Chondrocyte (in vitro differentiated cells): ENCODE data around the gene ZNF554. TPM values are rescaled to one million over a fixed set of nuclear protein-coding genes. Genes with fewer than 3 reads are reported as not detected.
A peak's percentile ranks its signal among the peaks of the same experiment; 100 is the strongest.
"Not testable (repeated sequence)": the region's sequence is repeated elsewhere in the genome, so short reads cannot be mapped to it uniquely, and the experiment has no call there.

Source experiments
- DNase-seq: peaks from one replicate; pipeline ENCODE4 v3.0.0; 2021; ENCODE audit warnings: mixed read lengths, low spot score
- H3K27ac Mint-ChIP-seq: one replicate; pipeline ENCODE4 v1.8.0; 2021; ENCODE audit warnings: mild to moderate bottlenecking, moderate library complexity, mixed read lengths; ENCODE audit not compliant: unreplicated experiment
- H3K27me3 Mint-ChIP-seq: 2 replicates; pipeline ENCODE4 v1.8.0; 2021; ENCODE audit warnings: low read depth, mixed read lengths
- H3K36me3 Mint-ChIP-seq: 2 replicates; pipeline ENCODE4 v1.8.0; 2021; ENCODE audit warnings: low read depth, mixed read lengths
- H3K4me1 Mint-ChIP-seq: 2 replicates; pipeline ENCODE4 v1.8.0; 2021; ENCODE audit warnings: low read depth, mild to moderate bottlenecking, mixed read lengths
- H3K4me3 Mint-ChIP-seq: one replicate; pipeline ENCODE4 v1.8.0; 2021; ENCODE audit warnings: mild to moderate bottlenecking, moderate library complexity, mixed read lengths; ENCODE audit not compliant: unreplicated experiment
- H3K9me3 Mint-ChIP-seq: 2 replicates; pipeline ENCODE4 v1.8.0; 2021; ENCODE audit warnings: low read depth, mixed read lengths
- CTCF ChIP-seq: fragments of 200-600 bp; sonication (generic); IDR thresholded peaks from 2 replicates; pipeline ENCODE4 v1.5.0; 2021; ENCODE audit warnings: antibody characterized with exemption, mild to moderate bottlenecking, moderate library complexity
- total RNA-seq: library from RNA; stranded (reverse); gene quantifications from 3 replicates; pipeline ENCODE4 v1.2.1, GENCODE V29; 2021

The ZNF554 gene
- total RNA-seq, 1 donor from 2014 or later = 4.1 TPM

- Mint-ChIP-seq H3K36me3 (no peaks in the 10 kb centered on the region), H3K4me3 (no peak overlapping the region), H3K4me1 (no peaks in the 10 kb centered on the region), H3K9me3 (no peaks in the 10 kb centered on the region), H3K27ac (no peak overlapping the region), H3K27me3 (no peaks in the 10 kb centered on the region)
- DNase-seq = no peak
- no peak for TF ChIP-seq CTCF
These were observed 50.0 kb downstream of the ZNF554 start for GRCh38 chr19:2869618-2870017.

GRCh38 chr19:2872175-2872574 lies 52.5 kb downstream of the ZNF554 start:
- H3K9me3 Mint-ChIP-seq, H3K4me3 Mint-ChIP-seq: not testable (repeated sequence)
- peak; percentile 58 for TF ChIP-seq CTCF

GRCh38 chr19:2877398-2878331 lies 58.0 kb downstream of the ZNF554 start:
- H3K9me3 Mint-ChIP-seq = peaks cover 16% of the 10 kb centered on the region
- peaks cover 2% of the 10 kb centered on the region for H3K36me3 Mint-ChIP-seq
- no peak overlapping the region for H3K27ac Mint-ChIP-seq
- H3K4me1 Mint-ChIP-seq = no peaks in the 10 kb centered on the region
- H3K27me3 Mint-ChIP-seq = no peaks in the 10 kb centered on the region
- no peak for TF ChIP-seq CTCF
- no peak for DNase-seq
- H3K4me3 Mint-ChIP-seq = no peak overlapping the region

More at GRCh38 chr19:2872175-2872574, 52.5 kb downstream of the ZNF554 start:
- not testable (repeated sequence) for H3K27me3 Mint-ChIP-seq, DNase-seq, H3K4me1 Mint-ChIP-seq, H3K27ac Mint-ChIP-seq, H3K36me3 Mint-ChIP-seq

GRCh38 chr19:2883686-2884439 lies 64.2 kb downstream of the ZNF554 start:
- H3K27me3 Mint-ChIP-seq = peaks cover 4% of the 10 kb centered on the region

More at GRCh38 chr19:2883686-2884439, 64.2 kb downstream of the ZNF554 start:
- H3K4me3 Mint-ChIP-seq = no peak overlapping the region
- no peaks in the 10 kb centered on the region for H3K4me1 Mint-ChIP-seq
- H3K36me3 Mint-ChIP-seq = no peaks in the 10 kb centered on the region
- TF ChIP-seq CTCF = no peak
- H3K27ac Mint-ChIP-seq = no peak overlapping the region
- DNase-seq = no peak
- peaks cover 4% of the 10 kb centered on the region for H3K9me3 Mint-ChIP-seq
